GM13977 (cell line): Measurements from ENCODE around the gene FAM163A.

Source experiments
- DNase-seq: peaks from one replicate; pipeline ENCODE4 v3.0.0; 2012; ENCODE audit warnings: low spot score
- in situ Hi-C: fragments of 300-500 bp; cut with MboI; formaldehyde crosslinking; loops from one replicate; pipeline ENCODE4 v1.12.0; 2022; ENCODE audit warnings: low sequenced_read_pairs, low pct_unique_long_range_greater_than_20kb, mixed read lengths, inconsistent platforms; ENCODE audit not compliant: unreplicated experiment
- TF ChIP-seq, protein P1 (sequence below): IDR thresholded peaks from 2 replicates; pipeline ENCODE4 v1.5.1; 2012; ENCODE audit warnings: mild to moderate bottlenecking, control low read depth; ENCODE audit not compliant: insufficient read depth; ENCODE audit errors: extremely low read depth, missing control alignments

Gene FAM163A

DNA sequence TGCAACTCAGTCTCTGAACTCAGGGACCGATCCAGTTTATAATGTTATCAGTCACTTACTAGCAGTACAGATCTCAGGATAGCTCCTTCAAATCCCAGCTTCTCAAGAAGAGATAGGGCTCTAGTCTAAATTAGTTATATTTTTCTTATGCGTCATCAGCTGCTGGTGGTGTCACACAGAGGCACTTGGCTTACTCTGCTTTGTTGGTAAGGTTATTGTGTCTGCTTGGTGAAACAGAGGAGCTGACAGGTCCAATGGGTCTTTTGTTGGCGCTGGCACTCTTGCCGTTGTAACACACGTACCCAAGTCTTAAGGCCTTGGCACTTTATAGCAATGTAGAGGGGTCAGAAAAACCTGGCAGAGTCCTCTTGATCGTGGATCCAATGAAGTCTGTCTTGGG, 122.3 kb downstream of the FAM163A start:
- in situ Hi-C loops = loop anchor here (25.0 kb wide), 1 partner anchor 197 kb away; no protein-coding TSS in a partner anchor
- TF ChIP-seq, protein P1, sequence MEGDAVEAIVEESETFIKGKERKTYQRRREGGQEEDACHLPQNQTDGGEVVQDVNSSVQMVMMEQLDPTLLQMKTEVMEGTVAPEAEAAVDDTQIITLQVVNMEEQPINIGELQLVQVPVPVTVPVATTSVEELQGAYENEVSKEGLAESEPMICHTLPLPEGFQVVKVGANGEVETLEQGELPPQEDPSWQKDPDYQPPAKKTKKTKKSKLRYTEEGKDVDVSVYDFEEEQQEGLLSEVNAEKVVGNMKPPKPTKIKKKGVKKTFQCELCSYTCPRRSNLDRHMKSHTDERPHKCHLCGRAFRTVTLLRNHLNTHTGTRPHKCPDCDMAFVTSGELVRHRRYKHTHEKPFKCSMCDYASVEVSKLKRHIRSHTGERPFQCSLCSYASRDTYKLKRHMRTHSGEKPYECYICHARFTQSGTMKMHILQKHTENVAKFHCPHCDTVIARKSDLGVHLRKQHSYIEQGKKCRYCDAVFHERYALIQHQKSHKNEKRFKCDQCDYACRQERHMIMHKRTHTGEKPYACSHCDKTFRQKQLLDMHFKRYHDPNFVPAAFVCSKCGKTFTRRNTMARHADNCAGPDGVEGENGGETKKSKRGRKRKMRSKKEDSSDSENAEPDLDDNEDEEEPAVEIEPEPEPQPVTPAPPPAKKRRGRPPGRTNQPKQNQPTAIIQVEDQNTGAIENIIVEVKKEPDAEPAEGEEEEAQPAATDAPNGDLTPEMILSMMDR = no peak

More for the DNA sequence above, 122.3 kb downstream of the FAM163A start:
- DNase-seq = no peak
